ENCODE results near the gene MUC15.
"Not testable (repeated sequence)": the region's sequence is repeated elsewhere in the genome, so short reads cannot be mapped to it uniquely, and the experiment has no call there.

The MUC15 gene

GRCh38 chr11:26571861-26572654 is at the start of gene MUC15:
TSS of gene MUC15 (minus strand) at chr11:26572263. CDS start at chr11:26567094, 5,169 bp downstream.
- no peak for DNase-seq

GRCh38 chr11:26621132-26621531 is 49.1 kb upstream of the MUC15 start:
- no peak for DNase-seq

GRCh38 chr11:26620282-26621045 is 48.4 kb upstream of the MUC15 start:
- no peak for DNase-seq

GRCh38 chr11:26618441-26618840 is 46.4 kb upstream of the MUC15 start:
- DNase-seq, result no peak

GRCh38 chr11:26613759-26614158 is 41.7 kb upstream of the MUC15 start:
- no peak for DNase-seq

GRCh38 chr11:26608507-26609146 is 36.6 kb upstream of the MUC15 start:
- no peak for DNase-seq

- no peak for DNase-seq
Measured at GRCh38 chr11:26607725-26608506, 35.9 kb upstream of the MUC15 start.

GRCh38 chr11:26599876-26600434 is 27.9 kb upstream of the MUC15 start:
- no peak for DNase-seq

GRCh38 chr11:26599425-26599824 is 27.4 kb upstream of the MUC15 start:
- no peak for DNase-seq

- no peak for DNase-seq
Measured at GRCh38 chr11:26597899-26598298, 25.8 kb upstream of the MUC15 start.

- DNase-seq, result not testable (repeated sequence)
Measured at GRCh38 chr11:26597049-26597689, 25.1 kb upstream of the MUC15 start.

- not testable (repeated sequence) for DNase-seq
Measured at GRCh38 chr11:26595207-26595865, 23.3 kb upstream of the MUC15 start.

GRCh38 chr11:26593691-26594090 is 21.6 kb upstream of the MUC15 start:
- DNase-seq, result no peak

- DNase-seq, result no peak
Measured at GRCh38 chr11:26587073-26587472, 15.0 kb upstream of the MUC15 start.

GRCh38 chr11:26584818-26585217 is 12.8 kb upstream of the MUC15 start:
- no peak for DNase-seq

- no peak for DNase-seq
Measured at GRCh38 chr11:26583550-26583949, 11.5 kb upstream of the MUC15 start.

- DNase-seq, result no peak
Measured at GRCh38 chr11:26580929-26581328, 8.9 kb upstream of the MUC15 start.

- DNase-seq, result no peak
Measured at GRCh38 chr11:26579683-26580082, 7.6 kb upstream of the MUC15 start.

- DNase-seq, result no peak
Measured at GRCh38 chr11:26578998-26579661, 7.1 kb upstream of the MUC15 start.

GRCh38 chr11:26575946-26576345 is 3.9 kb upstream of the MUC15 start:
- no peak for DNase-seq

- no peak for DNase-seq
Measured at GRCh38 chr11:26573896-26574295, 1.8 kb upstream of the MUC15 start.

Data from activated CD4-positive, alpha-beta T cell treated with anti-CD3 and anti-CD28 coated beads, Interleukin-2, amount 50 U/mL, for 48 hours (primary cell).